HCT116 (cell line): Measurements from ENCODE around the gene ZBTB20. TPM values are rescaled to one million over a fixed set of nuclear protein-coding genes. Genes with fewer than 3 reads are reported as not detected.

Source experiments
- ATAC-seq: fragments of 200-7000 bp; cut with Tn5 transposase; 2 replicates; pipeline ENCODE4 v1.9.1; 2020; ENCODE audit warnings: mild to moderate bottlenecking, moderate library complexity
- BruUV-seq: library from RNA; stranded (reverse); fragments of 400-500 nt; replicated peaks from 2 replicates; lab custom pipeline; 2021; lab: Mats Ljungman, UMichigan
- CTCF ChIA-PET: fragments of 300-600 bp; sonication (Branson Sonifier 250); formaldehyde crosslinking; loops from one replicate; lab custom pipeline; 2021; ENCODE audit warnings: antibody characterized with exemption; lab: Charles Lee
- POLR2A ChIA-PET: fragments of 300-600, 350-600 bp; sonication (Branson Sonifier 250); formaldehyde crosslinking; loops from one replicate; lab custom pipeline; 2021; ENCODE audit warnings: antibody characterized with exemption; lab: Charles Lee
- RAD21 ChIA-PET, 2 experiments: fragments of 300-600 bp; sonication (Branson Sonifier 250); formaldehyde crosslinking; loops; one replicate each; lab custom pipeline; 2023; ENCODE audit warnings: low total read pairs in 2 of 2; ENCODE audit not compliant: uncharacterized antibody in 2 of 2, unreplicated experiment in 2 of 2, low non-redundant PET in 1 of 2; lab: Charles Lee
- DNase-seq: peaks from one replicate; pipeline ENCODE4 v3.0.0-alpha.2; 2010; ENCODE audit warnings: low read depth, low spot score
- H2AFZ ChIP-seq: fragments of 200-600 bp; shearing (Covaris generic), sonication (generic); 2 replicates; pipeline ENCODE4 v1.6.1; 2017; ENCODE audit warnings: low read depth, mixed run types, mixed read lengths, antibody characterized with exemption, low read length; ENCODE audit not compliant: poor library complexity, severe bottlenecking
- H3K27ac ChIP-seq: 2 replicates; pipeline ENCODE4 v1.5.1; 2012; ENCODE audit warnings: low read depth, low read length
- H3K27me3 ChIP-seq: fragments of 200-600 bp; sonication (generic); 2 replicates; pipeline ENCODE4 v1.6.1; 2016; ENCODE audit warnings: mixed run types, low read length, mixed read lengths; ENCODE audit not compliant: insufficient read depth
- H3K36me3 ChIP-seq, 2 experiments: fragments of 200-500 bp in 1 of 2; fragments of 200-600 bp in 1 of 2; sonication (Bioruptor generic) in 1 of 2; sonication (generic) in 1 of 2; 2 replicates each; pipeline versions ENCODE4 v1.5.1 to v1.6.1; 2014 to 2016; ENCODE audit warnings: low read length in 2 of 2, inconsistent platforms in 1 of 2, mixed read lengths in 1 of 2, mixed run types in 1 of 2; ENCODE audit not compliant: insufficient read depth in 2 of 2, control insufficient read depth in 1 of 2
- H3K4me1 ChIP-seq, 2 experiments: fragments of 200-600 bp in 1 of 2; sonication (generic) in 1 of 2; 2 replicates each; pipeline versions ENCODE4 v1.5.1 to v1.6.1; 2012 to 2017; ENCODE audit warnings: low read length in 2 of 2, inconsistent platforms in 1 of 2, mild to moderate bottlenecking in 1 of 2, mixed read lengths in 1 of 2, mixed run types in 1 of 2, moderate library complexity in 1 of 2; ENCODE audit not compliant: insufficient read depth in 2 of 2, control insufficient read depth in 1 of 2
- H3K4me2 ChIP-seq: fragments of 200-600 bp; sonication (generic); 2 replicates; pipeline ENCODE4 v1.6.1; 2017; ENCODE audit warnings: mixed run types, low read length, mixed read lengths
- H3K4me3 ChIP-seq, 2 experiments: fragments of 200-600 bp in 1 of 2; sonication (generic) in 1 of 2; replicated peaks in 1 of 2; 2 replicates each; pipeline ENCODE4 v1.5.1; 2011 to 2016; ENCODE audit warnings: low read length in 2 of 2, control low read depth in 1 of 2, low read depth in 1 of 2, mild to moderate bottlenecking in 1 of 2, mixed read lengths in 1 of 2, mixed run types in 1 of 2
- H3K79me2 ChIP-seq: fragments of 200-600 bp; sonication (generic); 2 replicates; pipeline ENCODE4 v1.6.1; 2017; ENCODE audit warnings: mild to moderate bottlenecking, mixed run types, low read length, moderate library complexity, mixed read lengths; ENCODE audit not compliant: insufficient read depth
- H3K9ac ChIP-seq: fragments of 200-600 bp; sonication (generic); 2 replicates; pipeline ENCODE4 v1.6.1; 2016; ENCODE audit warnings: low read length, mixed read lengths
- H3K9me2 ChIP-seq: fragments of 200-600 bp; sonication (generic), shearing (Covaris generic); 2 replicates; pipeline ENCODE4 v1.6.1; 2017; ENCODE audit warnings: mixed run types, mild to moderate bottlenecking, moderate library complexity; ENCODE audit not compliant: insufficient read depth
- H3K9me3 ChIP-seq, 2 experiments: fragments of 200-500 bp in 1 of 2; fragments of 200-600 bp in 1 of 2; sonication (Bioruptor generic) in 1 of 2; sonication (generic) in 1 of 2; 2 replicates each; pipeline ENCODE4 v1.6.1; 2014 to 2017; ENCODE audit warnings: low read length in 2 of 2, mixed read lengths in 2 of 2, inconsistent platforms in 1 of 2, low read depth in 1 of 2, mild to moderate bottlenecking in 1 of 2, mixed run types in 1 of 2, moderate library complexity in 1 of 2; ENCODE audit not compliant: control insufficient read depth in 1 of 2, insufficient read depth in 1 of 2
- H4K20me1 ChIP-seq: fragments of 200-600 bp; sonication (generic), shearing (Covaris generic); 2 replicates; pipeline ENCODE4 v1.6.1; 2017; ENCODE audit warnings: mixed run types, mild to moderate bottlenecking, moderate library complexity; ENCODE audit not compliant: insufficient read depth
- ATF3 ChIP-seq: IDR thresholded peaks from 2 replicates; pipeline ENCODE4 v1.6.1; 2012
- CEBPB ChIP-seq: IDR thresholded peaks from 2 replicates; pipeline ENCODE4 v1.6.1; 2012; ENCODE audit warnings: low read depth
- CTCF ChIP-seq, 3 experiments: fragments of 200-600 bp in 1 of 3; sonication (generic) in 1 of 3; IDR thresholded peaks in 2 of 3; conservative IDR thresholded peaks in 1 of 3; 2 replicates each; pipeline ENCODE4 v1.5.1; 2012 to 2017; ENCODE audit warnings: low read depth in 2 of 3, low read length in 2 of 3, antibody characterized with exemption in 1 of 3, borderline replicate concordance in 1 of 3, control low read depth in 1 of 3, mild to moderate bottlenecking in 1 of 3, mixed read lengths in 1 of 3, mixed run types in 1 of 3, moderate library complexity in 1 of 3; ENCODE audit not compliant: insufficient read depth in 1 of 3
- EGR1 ChIP-seq: IDR thresholded peaks from 2 replicates; pipeline ENCODE4 v1.6.1; 2012; ENCODE audit warnings: low read depth
- ELF1 ChIP-seq: IDR thresholded peaks from 2 replicates; pipeline ENCODE4 v1.6.1; 2012; ENCODE audit warnings: low read depth, borderline replicate concordance
- EZH2 ChIP-seq: fragments of 200-600 bp; sonication (generic); IDR thresholded peaks from 2 replicates; pipeline ENCODE4 v1.6.1; 2017; ENCODE audit warnings: antibody characterized with exemption, mixed run types
- EZH2phosphoT487 ChIP-seq: fragments of 200-600 bp; IDR thresholded peaks from 2 replicates; pipeline ENCODE4 v1.6.1; 2018; ENCODE audit warnings: antibody characterized with exemption, borderline replicate concordance
- FOSL1 ChIP-seq: IDR thresholded peaks from 2 replicates; pipeline ENCODE4 v1.6.1; 2012; ENCODE audit warnings: low read depth
- JUND ChIP-seq: IDR thresholded peaks from 2 replicates; pipeline ENCODE4 v1.6.1; 2012
- MAX ChIP-seq: IDR thresholded peaks from 2 replicates; pipeline ENCODE4 v1.6.1; 2012
- POLR2A ChIP-seq: IDR thresholded peaks from 2 replicates; pipeline ENCODE4 v1.7.0; 2011; ENCODE audit warnings: borderline replicate concordance; ENCODE audit not compliant: insufficient read depth, insufficient read length; ENCODE audit errors: extremely low read depth
- RAD21 ChIP-seq: IDR thresholded peaks from 2 replicates; pipeline ENCODE4 v1.6.1; 2012; ENCODE audit warnings: low read depth, mild to moderate bottlenecking
- REST ChIP-seq: IDR thresholded peaks from 2 replicates; pipeline ENCODE4 v1.6.1; 2012; ENCODE audit warnings: low read depth
- SP1 ChIP-seq: IDR thresholded peaks from 2 replicates; pipeline ENCODE4 v1.6.1; 2012; ENCODE audit warnings: low read depth
- SRF ChIP-seq: IDR thresholded peaks from 2 replicates; pipeline ENCODE4 v1.6.1; 2012; ENCODE audit warnings: low read depth
- TCF7L2 ChIP-seq: IDR thresholded peaks from 2 replicates; pipeline ENCODE4 v1.7.0; 2011; ENCODE audit warnings: borderline replicate concordance, inconsistent platforms; ENCODE audit not compliant: insufficient read depth, insufficient read length; ENCODE audit errors: extremely low read depth
- YY1 ChIP-seq: IDR thresholded peaks from 2 replicates; pipeline ENCODE4 v1.6.1; 2011; ENCODE audit warnings: low read length, low read depth, moderate library complexity, mild to moderate bottlenecking; ENCODE audit not compliant: insufficient replicate concordance; ENCODE audit errors: extremely low read depth
- ZBTB33 ChIP-seq: IDR thresholded peaks from 2 replicates; pipeline ENCODE4 v1.6.1; 2011; ENCODE audit warnings: mild to moderate bottlenecking, low read length, moderate library complexity; ENCODE audit not compliant: insufficient replicate concordance; ENCODE audit errors: extremely low read depth
- ZFX ChIP-seq: fragments of 450-650 bp; IDR thresholded peaks from 2 replicates; pipeline ENCODE4 v1.6.1; 2017
- ZNF274 ChIP-seq: fragments of 200-500 bp; sonication (Bioruptor generic); IDR thresholded peaks from 2 replicates; pipeline ENCODE4 v1.6.1; 2014; ENCODE audit warnings: mild to moderate bottlenecking, low read depth, low read length, inconsistent platforms
- intact Hi-C: fragments of 100-400 bp; cut with micrococcal nuclease; formaldehyde crosslinking; loops from 2 replicates; pipeline ENCODE4 v1.10.0; 2022
- total RNA-seq: library from RNA; stranded (reverse); gene quantifications from one replicate; pipeline ENCODE4 v1.2.1, GENCODE V29; 2021; ENCODE audit not compliant: unreplicated experiment

Gene ZBTB20
- total RNA-seq, 1 experiment from 2014 or later, result 42.1 TPM

GRCh38 chr3:114332342-114333179 lies 814.5 kb downstream of the ZBTB20 start:
- Histone ChIP-seq H3K4me1 (no peaks in the 10 kb centered on the region), H3K9me3 (no peaks in the 10 kb centered on the region), H3K9me2 (no peaks in the 10 kb centered on the region), H3K27ac (no peak overlapping the region), H3K9ac (no peak overlapping the region), H3K4me2 (no peak overlapping the region), H2AFZ (no peak overlapping the region), H3K4me3 (no peak overlapping the region), H3K27me3 (no peaks in the 10 kb centered on the region), H4K20me1 (no peaks in the 10 kb centered on the region), H3K79me2 (peaks cover 13% of the 10 kb centered on the region; the same call in 1 of the 2 replicates), H3K36me3 (peaks cover 0 to 37% of the 10 kb centered on the region in 2 experiments; a peak in 2 of 4 replicates)
- RAD21 ChIA-PET, result no interaction called here
- intact Hi-C loops, result no loop called here
- no TSS peak for BruUV-seq
- POLR2A ChIA-PET, result no interaction called here
- TF ChIP-seq REST, result no peak
- no peak for TF ChIP-seq RAD21
- no peak for TF ChIP-seq EGR1
- TF ChIP-seq TCF7L2, result no peak
- no peak for TF ChIP-seq ZFX
- TF ChIP-seq POLR2A, result no peak
- TF ChIP-seq ZBTB33, result no peak
- no peak for TF ChIP-seq CTCF (IDR thresholded peaks at IDR 0.05 in 2 of 3, conservative IDR thresholded peaks at IDR 0.05 in 1 of 3; ENCODE audit: borderline replicate concordance in 1 of 3, insufficient read depth in 1 of 3, low read depth in 2 of 3, low read length in 2 of 3)
- no peak for TF ChIP-seq SRF
- TF ChIP-seq YY1, result no peak
- TF ChIP-seq FOSL1, result no peak
- no peak for TF ChIP-seq MAX
- TF ChIP-seq ZNF274, result no peak
- no peak for TF ChIP-seq ELF1
- no peak for TF ChIP-seq ATF3
- TF ChIP-seq EZH2phosphoT487, result no peak
- no peak for TF ChIP-seq EZH2
- no peak for TF ChIP-seq SP1
- TF ChIP-seq CEBPB, result no peak
- no peak for TF ChIP-seq JUND
- ATAC-seq, result no peak
- CTCF ChIA-PET, result no interaction called here
- no peak for DNase-seq
